GM18526 (cell line): ENCODE results near the gene CLTCL1.

Experiments
- POLR2A ChIP-seq: IDR thresholded peaks from 3 replicates; pipeline ENCODE4 v1.6.1; 2011; ENCODE audit not compliant: insufficient read length; ENCODE audit errors: extremely low read depth

Gene CLTCL1

GRCh38 chr22:19213001-19213400 is 78.5 kb downstream of the CLTCL1 start:
- no peak for TF ChIP-seq POLR2A

GRCh38 chr22:19212302-19212870 is 79.1 kb downstream of the CLTCL1 start:
- TF ChIP-seq POLR2A = no peak

- no peak for TF ChIP-seq POLR2A
These were observed 81.3 kb downstream of the CLTCL1 start for GRCh38 chr22:19210188-19210587.

GRCh38 chr22:19208287-19208847 is 83.2 kb downstream of the CLTCL1 start:
- no peak for TF ChIP-seq POLR2A

GRCh38 chr22:19207884-19208283 is 83.6 kb downstream of the CLTCL1 start:
- no peak for TF ChIP-seq POLR2A

GRCh38 chr22:19207401-19207808 is 84.1 kb downstream of the CLTCL1 start:
- TF ChIP-seq POLR2A = no peak

- TF ChIP-seq POLR2A = no peak
These were observed 85.2 kb downstream of the CLTCL1 start for GRCh38 chr22:19206287-19206686.

GRCh38 chr22:19204640-19205039 is 86.9 kb downstream of the CLTCL1 start:
- TF ChIP-seq POLR2A = no peak

GRCh38 chr22:19203834-19204233 is 87.7 kb downstream of the CLTCL1 start:
- no peak for TF ChIP-seq POLR2A

- TF ChIP-seq POLR2A = no peak
These were observed 89.4 kb downstream of the CLTCL1 start for GRCh38 chr22:19201869-19202798.

GRCh38 chr22:19201130-19201868 is 90.2 kb downstream of the CLTCL1 start:
- TF ChIP-seq POLR2A = no peak

GRCh38 chr22:19199479-19199878 is 92.0 kb downstream of the CLTCL1 start:
- no peak for TF ChIP-seq POLR2A

GRCh38 chr22:19197997-19198865 is 93.3 kb downstream of the CLTCL1 start:
- no peak for TF ChIP-seq POLR2A

GRCh38 chr22:19196841-19197612 is 94.5 kb downstream of the CLTCL1 start:
- no peak for TF ChIP-seq POLR2A
